Dermis blood vessel endothelial cell (primary cell): Measurements from ENCODE around the gene IL18. TPM values are rescaled to one million over a fixed set of nuclear protein-coding genes. Genes with fewer than 3 reads are reported as not detected.
"Not testable (repeated sequence)": the region's sequence is repeated elsewhere in the genome, so short reads cannot be mapped to it uniquely, and the experiment has no call there.

Experiments
- DNase-seq: peaks from one replicate; pipeline ENCODE4 v3.0.0; 2010
- total RNA-seq: library from RNA; depleted of rRNA; stranded (reverse); fragments of >200 nt; gene quantifications from 2 replicates; pipeline ENCODE4 v1.2.3, GENCODE V29; 2014

IL18 gene
- total RNA-seq = 0.33 and 0.34 TPM in 2 replicates

GRCh38 chr11:112163875-112164685 is at the start of gene IL18:
TSS of gene IL18 (minus strand) at chr11:112164094. CDS start at chr11:112155053, 9,041 bp downstream.
- no peak for DNase-seq

- DNase-seq = no peak
These were observed 48.8 kb upstream of the IL18 start for GRCh38 chr11:112212710-112213109.

GRCh38 chr11:112212290-112212689 is 48.4 kb upstream of the IL18 start:
- no peak for DNase-seq

DNA sequence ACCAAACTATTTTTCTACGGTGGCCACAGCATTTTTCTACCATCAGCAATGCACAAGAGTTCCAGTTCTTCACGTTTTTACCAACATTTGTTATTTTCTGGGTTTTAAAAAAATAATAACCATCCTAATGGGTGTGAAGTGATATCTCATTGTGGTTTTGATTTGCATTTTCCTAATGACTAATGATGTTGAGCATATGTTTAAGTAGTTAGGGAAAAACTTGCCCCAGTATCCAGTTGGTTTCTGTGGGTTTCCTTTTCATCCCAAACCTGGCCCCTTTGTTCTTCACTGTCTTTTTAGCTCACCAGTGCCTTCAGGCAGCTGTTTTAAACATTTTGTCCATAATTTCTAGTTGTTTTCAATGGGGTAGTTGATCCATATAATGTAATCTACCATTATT is 47.6 kb upstream of the IL18 start:
- DNase-seq = no peak

- no peak for DNase-seq
These were observed 47.0 kb upstream of the IL18 start for GRCh38 chr11:112210890-112211289.

- no peak for DNase-seq
These were observed 42.2 kb upstream of the IL18 start for GRCh38 chr11:112206071-112206470.

DNA sequence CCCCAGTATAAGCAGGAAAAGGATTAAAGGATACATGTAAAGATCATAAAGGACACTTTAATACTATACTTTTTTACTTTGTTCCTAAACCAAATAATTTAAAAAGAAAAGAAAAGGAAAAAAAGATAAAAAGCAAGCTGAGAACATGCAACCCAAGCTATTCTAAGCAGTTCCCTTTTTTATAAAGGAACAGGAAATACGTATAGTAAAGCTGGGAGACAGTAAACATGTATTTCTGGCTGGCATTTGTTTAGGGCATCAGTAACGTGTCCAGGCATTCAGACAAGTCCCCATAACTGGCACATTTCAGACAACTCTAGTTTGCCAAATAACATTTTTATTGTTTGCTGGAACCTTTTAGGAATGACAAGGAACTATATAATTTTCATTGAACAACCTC is 36.4 kb upstream of the IL18 start:
- DNase-seq = no peak

GRCh38 chr11:112199101-112199500 is 35.2 kb upstream of the IL18 start:
- DNase-seq = not testable (repeated sequence)

DNA sequence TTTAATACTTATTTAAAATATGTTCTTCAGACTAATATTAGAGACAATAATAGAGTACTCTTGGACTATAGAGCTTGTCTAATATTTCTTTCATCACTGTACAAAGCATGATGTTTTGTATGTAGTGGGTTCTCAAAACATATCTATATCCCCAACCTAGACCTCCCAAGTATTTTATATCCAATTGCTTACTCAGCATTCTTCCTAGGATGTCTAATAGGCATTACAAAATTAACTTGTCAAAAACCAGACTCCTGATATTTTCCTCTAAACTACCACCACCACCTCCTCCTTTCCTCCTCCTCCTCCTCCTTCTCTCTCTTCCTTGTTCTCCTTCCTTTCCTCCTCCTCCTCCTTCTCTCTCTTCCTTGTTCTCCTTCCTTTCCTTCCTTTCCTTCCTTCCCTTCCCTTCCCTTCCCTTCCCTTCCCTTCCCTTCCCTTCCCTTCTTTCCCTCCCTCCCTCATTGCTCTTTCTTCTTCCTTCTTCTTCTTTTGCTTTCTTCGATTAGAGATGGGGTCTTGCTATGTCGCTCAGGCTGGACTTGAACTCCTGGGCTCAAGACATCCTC is 32.7 kb upstream of the IL18 start:
- no peak for DNase-seq

DNA sequence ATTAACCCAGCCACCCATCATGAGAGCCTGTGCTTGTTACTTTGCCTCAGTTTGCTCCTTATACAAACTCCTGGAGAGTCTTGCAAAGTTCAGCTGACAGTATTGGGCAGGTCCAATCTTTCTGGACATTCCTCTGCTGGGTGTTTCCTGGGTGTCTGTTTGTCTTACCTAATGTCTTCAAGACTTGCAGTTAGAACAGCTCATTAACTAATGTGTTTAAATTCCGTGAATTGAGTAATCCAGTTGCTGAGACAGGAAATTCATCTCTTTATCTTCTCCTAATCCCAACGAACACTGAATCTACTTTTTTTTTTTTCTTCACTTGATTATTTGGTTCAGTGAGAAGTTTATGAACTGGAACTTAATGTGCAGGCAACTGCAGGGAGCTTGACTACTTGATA is 32.1 kb upstream of the IL18 start:
- no peak for DNase-seq

DNA sequence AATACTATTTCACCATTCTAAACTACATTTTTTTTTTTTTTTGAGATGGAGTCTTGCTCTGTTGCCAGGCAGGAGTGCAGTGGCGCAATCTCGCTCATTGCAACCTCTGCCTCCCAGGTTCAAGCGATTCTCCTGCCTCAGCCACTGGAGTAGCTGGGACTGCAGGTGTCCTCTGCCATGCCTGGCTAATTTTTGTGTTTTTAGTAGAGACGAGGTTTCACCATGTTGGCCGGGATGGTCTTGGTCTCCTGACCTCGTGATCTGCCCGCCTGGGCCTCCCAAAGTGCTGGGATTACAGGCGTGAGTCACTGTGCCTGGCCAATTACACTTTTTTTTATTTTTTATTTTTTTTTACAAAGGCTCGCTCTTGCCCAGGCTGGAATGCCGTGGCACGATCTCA is 31.2 kb upstream of the IL18 start:
- not testable (repeated sequence) for DNase-seq

- no peak for DNase-seq
These were observed 22.4 kb upstream of the IL18 start for GRCh38 chr11:112186304-112186703.

DNA sequence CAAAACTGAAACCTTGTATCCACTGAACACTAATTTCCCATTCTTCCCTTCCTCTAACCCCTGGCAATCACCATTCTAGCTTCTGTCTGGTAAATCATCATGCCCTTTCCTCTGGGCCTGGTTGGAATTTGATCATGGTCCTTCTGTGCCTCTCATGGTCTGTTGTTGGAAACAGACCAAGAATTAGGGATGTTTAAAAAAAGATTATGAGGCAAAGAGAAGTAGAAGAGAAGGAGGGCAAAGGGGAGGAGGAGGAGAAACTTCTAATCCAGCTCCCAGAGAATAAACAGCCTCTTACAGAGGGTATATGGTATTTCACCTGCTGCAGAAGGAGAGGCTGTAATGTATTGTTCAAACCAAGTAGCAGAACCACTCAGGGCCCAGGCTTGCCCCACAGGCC is 22.0 kb upstream of the IL18 start:
- no peak for DNase-seq

- DNase-seq = no peak
These were observed 19.0 kb upstream of the IL18 start for GRCh38 chr11:112182867-112183266.

DNA sequence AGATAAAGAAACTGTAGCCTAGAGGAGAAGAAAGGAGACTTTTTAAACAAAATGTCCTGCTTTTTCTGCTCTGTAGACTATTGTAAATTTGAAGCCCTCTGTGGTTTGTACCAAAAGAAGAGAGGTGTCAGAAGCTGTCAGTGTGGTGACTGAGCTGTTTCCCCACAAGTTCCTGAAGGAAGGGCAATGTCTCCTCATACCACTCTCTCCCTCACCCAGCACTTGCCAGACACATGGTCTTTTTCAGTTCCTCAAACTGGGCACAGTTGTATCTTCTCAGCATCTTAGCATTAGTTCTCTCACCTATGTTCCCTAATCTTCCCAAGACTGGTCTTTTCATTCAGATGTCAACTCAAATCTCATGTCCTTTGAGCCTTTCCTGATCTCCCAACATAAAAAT is 15.7 kb upstream of the IL18 start:
- DNase-seq = no peak

DNA sequence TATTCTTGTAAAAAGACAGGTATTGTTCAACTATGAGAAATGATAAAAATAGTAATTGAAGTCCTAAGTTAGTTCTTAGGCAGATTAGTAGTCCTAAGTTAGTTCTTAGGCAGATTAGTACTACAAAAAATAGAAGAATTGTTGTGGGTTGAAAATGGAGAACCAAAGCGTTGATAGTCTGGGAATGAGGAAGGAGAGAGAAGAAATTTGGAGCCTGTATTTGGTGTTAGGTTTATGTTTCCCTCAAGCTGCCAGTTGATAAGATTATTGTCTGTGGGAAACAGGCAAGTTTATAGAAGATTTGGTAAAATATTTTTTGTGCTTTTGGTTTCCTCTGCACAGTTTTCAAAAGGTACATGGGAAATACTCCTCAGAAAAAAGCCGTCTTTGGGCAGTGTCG is 15.0 kb upstream of the IL18 start:
- DNase-seq = no peak

DNA sequence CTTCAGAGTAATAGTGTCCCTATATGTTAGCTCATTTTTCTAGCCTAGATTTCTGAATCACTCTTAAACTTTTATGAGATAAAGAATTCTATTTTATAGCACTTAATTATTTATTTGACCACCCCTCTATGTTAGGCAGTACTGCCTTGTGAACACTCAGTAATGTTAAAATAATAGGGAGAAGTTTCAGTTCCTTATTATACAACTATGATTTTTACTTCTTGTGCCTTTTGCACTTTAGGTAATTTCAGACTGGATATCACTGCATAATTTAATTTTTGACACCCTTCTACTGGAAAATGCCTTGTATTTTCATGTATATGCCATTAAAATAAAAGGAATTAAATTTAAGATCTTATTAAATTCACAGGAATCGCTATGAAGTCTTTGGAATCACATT is 14.5 kb upstream of the IL18 start:
- no peak for DNase-seq

DNA sequence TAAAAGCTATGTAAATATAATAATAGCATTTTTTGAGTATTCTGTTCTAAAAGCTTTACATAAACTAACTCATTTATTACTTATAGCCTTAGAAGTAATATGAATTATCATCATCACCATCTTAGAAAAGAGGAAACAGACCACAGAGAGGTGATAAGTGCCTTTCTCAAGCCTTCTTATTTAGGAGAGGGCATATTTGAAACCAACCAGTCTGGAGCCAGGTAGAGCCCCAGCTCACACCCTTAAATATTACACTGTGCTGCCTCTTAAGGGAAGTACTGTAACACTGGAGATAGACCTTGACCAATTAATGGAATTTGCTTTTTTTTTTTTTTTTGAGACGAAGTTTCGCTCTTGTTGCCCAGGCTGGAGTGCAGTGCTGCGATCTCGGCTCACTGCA is 13.7 kb upstream of the IL18 start:
- no peak for DNase-seq

DNA sequence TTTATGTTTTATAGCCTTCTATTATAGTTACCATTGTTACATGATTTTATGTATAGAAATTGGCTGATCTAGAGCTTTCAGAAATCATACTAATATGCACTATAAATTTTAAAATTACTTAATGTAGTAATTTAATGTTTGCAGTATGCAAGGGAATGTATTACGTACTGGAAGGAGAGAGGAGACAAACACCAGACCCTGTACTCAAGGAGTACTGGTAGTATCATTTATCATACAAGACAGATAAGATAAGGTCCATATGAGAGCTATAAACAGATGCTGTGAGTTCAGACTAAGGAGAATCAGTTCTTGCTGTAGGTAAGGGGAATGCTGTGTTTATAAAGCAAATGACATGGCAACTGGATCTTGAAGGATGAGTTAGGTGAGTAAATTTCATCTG is 12.2 kb upstream of the IL18 start:
- DNase-seq = no peak

- no peak for DNase-seq
These were observed 11.7 kb upstream of the IL18 start for GRCh38 chr11:112175599-112175952.

DNA sequence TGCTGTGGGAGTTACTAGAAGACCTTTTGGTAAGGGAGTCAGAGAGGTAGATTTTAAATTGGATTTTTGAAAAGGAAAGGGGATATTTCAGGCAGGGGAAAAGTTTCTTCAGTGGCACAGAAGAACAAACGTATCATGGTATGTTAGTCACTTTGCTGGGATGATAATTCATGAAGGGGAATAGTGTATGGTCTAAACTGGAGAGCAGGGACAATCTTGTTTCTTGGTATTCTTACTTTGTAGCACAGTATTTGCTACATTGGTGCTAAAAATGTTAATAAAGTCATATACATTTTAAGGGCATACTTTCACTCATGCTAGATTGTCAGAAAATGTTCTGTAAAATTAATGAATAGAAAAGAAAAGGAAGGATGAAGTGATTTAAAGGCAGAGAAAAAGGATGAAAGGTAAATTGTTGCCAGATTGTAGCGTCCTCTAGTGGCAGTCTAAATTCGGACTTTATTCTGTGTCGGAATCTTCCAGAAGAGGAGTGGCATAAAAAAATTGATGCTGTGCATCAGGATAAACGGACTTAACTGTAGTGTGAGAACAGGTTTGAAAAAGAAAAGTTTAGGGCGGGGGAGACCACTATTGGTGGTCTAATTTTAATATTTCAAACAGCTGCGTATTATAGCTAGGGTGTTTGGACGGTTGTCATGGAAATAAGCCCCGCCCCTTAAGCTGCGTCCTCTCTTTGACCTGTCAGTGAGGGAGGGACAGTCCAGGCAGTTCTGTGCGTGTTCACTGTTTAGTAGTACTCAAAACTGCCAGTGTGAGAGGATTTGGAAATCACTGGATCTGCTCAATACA is 11.1 kb upstream of the IL18 start, which contains the start of gene BCO2:
TSS of gene BCO2 (plus strand) at position 724 of the 810 bp plus-strand sequence. CDS start 90 bp downstream, outside the sequence.
- DNase-seq = peak; percentile 75

DNA sequence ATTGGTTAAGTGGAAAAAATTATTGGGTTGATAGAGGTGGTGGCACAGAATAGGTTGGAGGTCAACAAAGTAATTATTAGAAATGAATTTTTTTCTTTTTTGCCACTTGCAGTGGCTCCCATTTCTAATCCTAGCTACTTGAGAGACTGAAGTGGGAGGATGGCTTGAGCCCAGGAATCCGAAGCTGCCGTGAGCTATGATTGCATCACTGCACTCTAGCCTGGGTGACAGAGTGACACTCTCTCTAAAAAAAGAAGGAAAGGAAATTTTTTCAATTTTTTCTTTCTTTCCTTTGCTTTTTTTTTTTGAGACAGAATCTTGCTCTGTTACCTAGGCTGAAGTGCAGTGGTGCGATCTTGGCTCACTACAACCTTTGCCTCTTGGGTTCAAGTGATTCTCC is 9.3 kb upstream of the IL18 start:
- no peak for DNase-seq

DNA sequence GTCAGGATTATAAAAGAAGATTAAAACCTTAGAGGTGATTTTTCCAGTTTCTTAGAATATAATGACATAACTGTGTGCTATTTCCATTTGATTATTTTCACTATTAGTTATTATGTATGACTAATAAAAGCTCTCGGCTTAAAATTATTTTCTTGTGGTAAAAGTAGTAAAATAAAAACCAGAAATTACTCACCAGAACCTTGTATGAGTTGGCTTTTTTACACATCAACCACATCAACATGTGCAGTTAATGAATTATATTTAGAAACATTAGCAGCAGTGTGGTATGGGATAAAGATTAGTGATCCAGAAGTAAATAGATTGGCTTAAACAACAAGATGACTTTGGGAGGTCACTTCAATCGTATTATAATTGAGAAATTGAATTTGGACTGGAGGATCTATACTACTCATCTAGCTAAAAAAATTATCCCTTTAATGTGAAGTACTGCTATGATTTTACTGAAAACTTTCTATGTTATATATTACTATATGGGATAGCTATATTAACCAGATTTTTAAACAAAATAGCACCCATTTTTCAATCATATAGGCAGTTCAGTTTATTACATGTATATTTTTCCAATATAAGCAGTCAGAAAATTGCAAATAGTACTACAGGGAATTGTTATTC is 8.6 kb upstream of the IL18 start:
- peak; percentile 5 for DNase-seq
